ENCODE data around the gene RERE. TPM values are rescaled to one million over a fixed set of nuclear protein-coding genes. Genes with fewer than 3 reads are reported as not detected.

The RERE gene
- total RNA-seq, 1 donor from 2014 or later, result 64.6 TPM

DNA sequence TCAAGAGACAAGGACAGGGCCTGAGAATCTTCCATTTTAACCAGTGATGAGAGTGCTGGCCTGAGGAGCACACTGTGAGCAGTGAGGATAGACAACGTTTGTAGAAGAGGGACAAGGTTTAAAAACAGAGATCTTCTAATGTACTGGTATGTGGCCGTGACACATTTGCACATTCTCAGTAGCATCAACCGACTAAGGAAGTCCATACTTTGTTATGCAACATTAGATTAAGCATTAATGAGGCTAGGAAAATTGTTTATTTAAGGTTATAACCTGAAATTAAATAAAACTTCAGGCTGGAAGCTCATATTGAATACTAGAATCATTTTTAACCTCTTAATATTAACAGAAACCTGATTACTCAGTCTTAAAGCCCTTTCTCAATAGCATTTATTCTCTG lies 400.6 kb downstream of the RERE start:
- intact Hi-C loops (cut with DNase I), result no loop called here
- Histone ChIP-seq H3K27me3 (no peaks in the 10 kb centered on the region), H3K4me1 (peaks cover 14 to 70% of the 10 kb centered on the region in 2 donors), H3K36me3 (peaks cover 18 to 31% of the 10 kb centered on the region in 2 donors), H3K9me3 (no peaks in the 10 kb centered on the region), H3K4me3 (no peak overlapping the region), H3K27ac (peak overlapping the region; percentile 21 to 99)
- TF ChIP-seq, protein P1, sequence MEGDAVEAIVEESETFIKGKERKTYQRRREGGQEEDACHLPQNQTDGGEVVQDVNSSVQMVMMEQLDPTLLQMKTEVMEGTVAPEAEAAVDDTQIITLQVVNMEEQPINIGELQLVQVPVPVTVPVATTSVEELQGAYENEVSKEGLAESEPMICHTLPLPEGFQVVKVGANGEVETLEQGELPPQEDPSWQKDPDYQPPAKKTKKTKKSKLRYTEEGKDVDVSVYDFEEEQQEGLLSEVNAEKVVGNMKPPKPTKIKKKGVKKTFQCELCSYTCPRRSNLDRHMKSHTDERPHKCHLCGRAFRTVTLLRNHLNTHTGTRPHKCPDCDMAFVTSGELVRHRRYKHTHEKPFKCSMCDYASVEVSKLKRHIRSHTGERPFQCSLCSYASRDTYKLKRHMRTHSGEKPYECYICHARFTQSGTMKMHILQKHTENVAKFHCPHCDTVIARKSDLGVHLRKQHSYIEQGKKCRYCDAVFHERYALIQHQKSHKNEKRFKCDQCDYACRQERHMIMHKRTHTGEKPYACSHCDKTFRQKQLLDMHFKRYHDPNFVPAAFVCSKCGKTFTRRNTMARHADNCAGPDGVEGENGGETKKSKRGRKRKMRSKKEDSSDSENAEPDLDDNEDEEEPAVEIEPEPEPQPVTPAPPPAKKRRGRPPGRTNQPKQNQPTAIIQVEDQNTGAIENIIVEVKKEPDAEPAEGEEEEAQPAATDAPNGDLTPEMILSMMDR (IDR thresholded peaks at IDR 0.05), result no peak
- no peak for DNase-seq (ENCODE audit: low spot score in 2 of 2)

DNA sequence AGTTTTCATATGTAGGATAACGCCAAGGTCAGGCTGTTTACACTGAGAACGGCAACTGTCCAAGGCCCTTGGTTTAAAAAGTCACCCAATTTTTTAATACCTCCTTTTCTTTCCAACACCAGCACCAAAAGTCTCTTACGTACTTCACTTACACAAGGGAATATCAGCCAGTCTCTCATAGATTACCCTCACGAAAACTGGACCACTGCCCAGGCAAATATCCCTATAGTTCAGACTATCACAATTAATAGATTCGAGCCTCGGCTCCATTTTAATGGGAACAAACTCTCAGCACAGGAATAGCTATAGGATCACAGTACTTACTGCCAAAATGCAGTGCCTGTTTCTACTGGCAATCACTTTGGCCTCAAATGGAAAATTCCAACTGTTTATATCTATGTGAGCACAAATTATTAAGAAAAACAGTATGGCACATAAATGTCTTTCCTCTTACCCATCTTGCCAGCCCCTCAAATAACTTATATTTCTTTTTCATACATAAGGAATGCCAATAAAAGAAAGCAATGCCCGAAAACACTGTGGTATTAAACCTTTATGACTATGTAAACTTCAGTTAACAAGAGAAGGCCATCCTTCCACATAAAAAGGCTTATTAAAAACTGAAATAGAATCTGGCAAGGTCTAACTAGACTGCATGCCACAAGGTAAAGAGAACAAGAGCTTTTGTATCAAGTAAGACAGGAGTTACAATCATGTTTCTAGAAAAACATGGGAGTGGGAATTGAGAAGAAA lies 401.7 kb downstream of the RERE start:
- intact Hi-C loops (cut with DNase I), result no loop called here
- Histone ChIP-seq H3K4me1 (peaks cover 14 to 80% of the 10 kb centered on the region in 2 donors), H3K27ac (peak overlapping the region; percentile 38 to 65), H3K4me3 (peak overlapping the region; percentile 30 to 35), H3K27me3 (no peaks in the 10 kb centered on the region), H3K36me3 (peaks cover 18 to 31% of the 10 kb centered on the region in 2 donors), H3K9me3 (no peaks in the 10 kb centered on the region)
- TF ChIP-seq, protein P1 (IDR thresholded peaks at IDR 0.05), result no peak
- no peak for DNase-seq (ENCODE audit: low spot score in 2 of 2)

DNA sequence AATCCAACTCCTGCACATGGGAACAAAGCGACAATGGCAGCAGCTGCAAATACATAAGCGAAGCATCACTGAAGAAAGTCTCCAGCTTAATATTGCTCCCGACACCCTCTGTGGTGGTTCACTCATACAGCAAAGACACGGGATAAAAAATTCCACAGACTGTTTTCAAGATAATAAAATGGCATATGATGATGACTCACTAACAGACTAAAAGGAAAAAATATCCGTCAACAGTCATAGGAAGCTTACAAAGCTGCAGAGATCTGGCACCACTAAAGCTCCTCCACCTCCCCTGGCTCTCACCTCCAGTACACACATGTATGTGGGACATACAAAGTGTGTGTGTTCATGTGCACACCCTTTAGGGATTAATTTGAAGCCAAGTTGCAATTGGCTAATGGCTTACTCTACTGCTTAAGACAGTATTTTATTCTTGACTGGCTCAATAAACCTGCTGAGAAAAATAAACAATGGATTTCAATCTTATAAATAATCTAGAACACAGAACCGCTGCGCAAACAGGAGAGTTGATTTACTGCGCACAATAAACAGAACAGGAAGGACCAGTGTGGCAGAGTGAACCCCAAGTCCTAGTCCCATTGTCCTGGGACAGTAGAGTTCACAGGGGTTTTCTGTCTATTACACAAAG lies 405.1 kb downstream of the RERE start:
- Histone ChIP-seq H3K4me1 (peaks cover 21 to 92% of the 10 kb centered on the region in 2 donors), H3K36me3 (peaks cover 9 to 23% of the 10 kb centered on the region in 2 donors), H3K9me3 (no peaks in the 10 kb centered on the region), H3K4me3 (peak overlapping the region; percentile 23 to 30), H3K27me3 (no peaks in the 10 kb centered on the region), H3K27ac (peak overlapping the region; percentile 38 to 77)
- peak in 1 of 2 donors; percentile 74 for DNase-seq (ENCODE audit: low spot score in 2 of 2)
- TF ChIP-seq, protein P1 (IDR thresholded peaks at IDR 0.05), result no peak
- intact Hi-C loops (cut with DNase I), result loop anchor here (1.0 to 2.0 kb wide), 2 partner anchors 10 to 16 kb away; no protein-coding TSS in a partner anchor

DNA sequence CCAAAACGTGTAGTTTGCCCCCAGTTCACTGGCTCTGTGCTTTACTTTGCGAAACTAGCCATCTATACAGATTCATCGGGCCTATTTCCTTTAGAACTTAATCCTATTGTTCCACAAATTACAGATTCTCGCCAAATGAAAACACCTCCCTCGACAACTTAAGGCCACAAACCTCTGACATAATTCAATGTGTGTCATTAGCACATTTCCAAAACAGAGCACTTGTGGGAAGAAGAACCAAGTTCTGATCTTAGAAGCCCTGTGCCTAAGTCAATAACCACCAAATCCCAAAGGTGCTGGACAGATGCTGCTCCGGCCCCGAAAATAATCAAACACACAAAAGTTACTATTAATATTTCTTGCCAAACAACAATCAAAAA lies 405.6 kb downstream of the RERE start:
- H3K27me3 ChIP-seq, result no peaks in the 10 kb centered on the region
- peaks cover 11 to 23% of the 10 kb centered on the region in 2 donors for H3K36me3 ChIP-seq
- H3K4me3 ChIP-seq, result peak overlapping the region; percentile 23 to 30
- no peaks in the 10 kb centered on the region for H3K9me3 ChIP-seq
- TF ChIP-seq, protein P1 (IDR thresholded peaks at IDR 0.05), result no peak
- intact Hi-C loops (cut with DNase I), result loop anchor here (1.0 to 2.0 kb wide), 2 partner anchors 11 to 15 kb away; no protein-coding TSS in a partner anchor
- DNase-seq (ENCODE audit: low spot score in 2 of 2), result no peak
- peaks cover 22 to 93% of the 10 kb centered on the region in 2 donors for H3K4me1 ChIP-seq
- peak overlapping the region; percentile 38 to 77 for H3K27ac ChIP-seq

- H3K27me3 ChIP-seq, result no peaks in the 10 kb centered on the region
- peaks cover 17 to 18% of the 10 kb centered on the region in 2 donors for H3K36me3 ChIP-seq
- H3K4me1 ChIP-seq, result peaks cover 24 to 91% of the 10 kb centered on the region in 2 donors
- no peak overlapping the region for H3K4me3 ChIP-seq
- intact Hi-C loops (cut with DNase I), result no loop called here
- no peak for DNase-seq (ENCODE audit: low spot score in 2 of 2)
- peak overlapping the region; percentile 77 to 78 for H3K27ac ChIP-seq
- TF ChIP-seq, protein P1 (IDR thresholded peaks at IDR 0.05), result no peak
- H3K9me3 ChIP-seq, result no peaks in the 10 kb centered on the region
Measured at GRCh38 chr1:8410791-8411190, 406.6 kb downstream of the RERE start.
